AG10803 (cell line): ENCODE measurements around the gene C16orf95.

ENCODE experiments used
- DNase-seq: peaks from one replicate; pipeline ENCODE4 v3.0.0; 2010; ENCODE audit warnings: low read depth
- H3K4me3 ChIP-seq: 2 replicates; pipeline ENCODE4 v1.5.1; 2011; ENCODE audit warnings: mild to moderate bottlenecking, low read length, control low read depth
- TF ChIP-seq, protein P1 (sequence below): conservative IDR thresholded peaks from 2 replicates; pipeline ENCODE4 v1.5.1; 2011; ENCODE audit warnings: mild to moderate bottlenecking, low read length, control low read depth, inconsistent platforms

Gene C16orf95

DNA sequence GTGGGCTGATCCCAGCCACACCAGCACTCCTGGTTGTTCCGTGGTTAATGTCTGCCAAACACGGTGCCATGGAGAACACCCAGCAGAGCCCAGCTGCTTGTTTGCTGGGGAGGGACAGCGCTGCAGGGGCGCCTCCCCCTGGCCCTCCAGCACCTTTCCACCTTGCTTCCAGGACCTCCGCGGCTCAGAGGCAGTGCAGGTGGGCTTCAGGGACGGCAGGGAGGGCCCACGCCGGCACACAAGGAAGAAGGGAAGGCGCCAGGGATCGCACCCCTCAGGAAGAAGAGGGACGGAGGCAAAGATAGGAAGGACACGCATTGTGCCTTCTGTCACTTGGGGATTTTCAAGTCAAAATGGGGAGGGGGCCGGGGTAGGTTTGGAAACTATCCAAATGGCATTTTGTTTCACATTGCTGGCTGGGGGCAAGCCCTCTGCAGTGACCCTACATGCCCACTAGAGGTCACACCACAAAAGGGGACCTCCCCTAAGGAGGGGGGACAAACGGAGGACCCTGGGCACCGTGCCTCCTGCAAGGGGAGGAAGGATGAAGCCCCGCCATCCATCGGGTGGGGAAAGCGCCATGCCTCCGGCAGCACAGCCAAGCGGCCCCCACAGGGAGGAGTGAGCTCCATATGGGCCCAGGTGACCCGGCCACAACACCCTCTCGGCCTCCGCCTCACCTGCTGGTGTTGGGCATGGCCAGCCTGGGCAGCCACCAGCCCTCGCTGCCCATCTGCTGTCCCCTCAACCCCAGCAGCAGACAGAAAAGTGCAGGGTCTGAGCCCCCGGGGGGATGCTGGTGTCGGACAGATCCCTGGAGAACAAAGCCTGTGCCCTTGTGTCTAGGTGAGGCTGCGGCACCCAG is 7.5 kb upstream of the C16orf95 start:
- no peak overlapping the region for H3K4me3 ChIP-seq
- TF ChIP-seq, protein P1, sequence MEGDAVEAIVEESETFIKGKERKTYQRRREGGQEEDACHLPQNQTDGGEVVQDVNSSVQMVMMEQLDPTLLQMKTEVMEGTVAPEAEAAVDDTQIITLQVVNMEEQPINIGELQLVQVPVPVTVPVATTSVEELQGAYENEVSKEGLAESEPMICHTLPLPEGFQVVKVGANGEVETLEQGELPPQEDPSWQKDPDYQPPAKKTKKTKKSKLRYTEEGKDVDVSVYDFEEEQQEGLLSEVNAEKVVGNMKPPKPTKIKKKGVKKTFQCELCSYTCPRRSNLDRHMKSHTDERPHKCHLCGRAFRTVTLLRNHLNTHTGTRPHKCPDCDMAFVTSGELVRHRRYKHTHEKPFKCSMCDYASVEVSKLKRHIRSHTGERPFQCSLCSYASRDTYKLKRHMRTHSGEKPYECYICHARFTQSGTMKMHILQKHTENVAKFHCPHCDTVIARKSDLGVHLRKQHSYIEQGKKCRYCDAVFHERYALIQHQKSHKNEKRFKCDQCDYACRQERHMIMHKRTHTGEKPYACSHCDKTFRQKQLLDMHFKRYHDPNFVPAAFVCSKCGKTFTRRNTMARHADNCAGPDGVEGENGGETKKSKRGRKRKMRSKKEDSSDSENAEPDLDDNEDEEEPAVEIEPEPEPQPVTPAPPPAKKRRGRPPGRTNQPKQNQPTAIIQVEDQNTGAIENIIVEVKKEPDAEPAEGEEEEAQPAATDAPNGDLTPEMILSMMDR: peak; percentile 78
- peak; percentile 10 for DNase-seq

DNA sequence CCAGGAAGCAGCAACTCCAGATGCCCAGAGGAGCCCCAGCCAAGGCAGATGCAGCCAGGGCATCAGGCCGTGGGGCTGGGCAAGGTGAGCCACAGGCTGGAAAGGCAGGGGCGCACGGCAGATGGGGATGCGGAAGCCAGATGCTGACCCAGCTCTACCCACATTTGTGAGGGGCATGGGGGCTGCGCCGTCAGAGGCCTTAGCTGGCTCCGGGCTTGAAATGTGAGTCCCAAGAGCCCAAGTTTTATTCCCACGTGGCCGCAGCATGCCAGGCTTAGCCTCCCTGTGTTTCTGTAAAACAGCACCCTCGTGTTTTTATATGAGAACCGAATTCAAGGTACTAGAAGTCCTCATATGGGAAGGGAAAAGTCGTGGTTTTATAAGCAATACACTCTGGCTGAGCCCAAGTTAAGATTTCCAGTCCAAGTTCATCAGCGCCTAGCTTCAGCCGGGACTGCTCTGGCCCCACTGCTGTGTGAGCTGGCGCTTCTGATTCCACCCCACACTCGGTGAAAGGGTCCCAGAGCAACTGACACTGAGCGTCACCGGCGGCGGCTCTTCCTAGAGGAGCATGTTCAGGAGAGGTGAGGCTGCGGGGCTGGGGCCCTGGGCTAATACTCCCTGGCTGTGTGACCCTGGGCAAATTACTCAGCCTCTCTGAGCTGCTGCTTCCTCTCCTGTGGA is 6.7 kb upstream of the C16orf95 start:
- TF ChIP-seq, protein P1: no peak
- no peak for DNase-seq

GRCh38 chr16:87322833-87323726 is 5.9 kb upstream of the C16orf95 start:
- TF ChIP-seq, protein P1: no peak

More for the DNA sequence above, 6.7 kb upstream of the C16orf95 start:
- H3K4me3 ChIP-seq: no peak overlapping the region

DNA sequence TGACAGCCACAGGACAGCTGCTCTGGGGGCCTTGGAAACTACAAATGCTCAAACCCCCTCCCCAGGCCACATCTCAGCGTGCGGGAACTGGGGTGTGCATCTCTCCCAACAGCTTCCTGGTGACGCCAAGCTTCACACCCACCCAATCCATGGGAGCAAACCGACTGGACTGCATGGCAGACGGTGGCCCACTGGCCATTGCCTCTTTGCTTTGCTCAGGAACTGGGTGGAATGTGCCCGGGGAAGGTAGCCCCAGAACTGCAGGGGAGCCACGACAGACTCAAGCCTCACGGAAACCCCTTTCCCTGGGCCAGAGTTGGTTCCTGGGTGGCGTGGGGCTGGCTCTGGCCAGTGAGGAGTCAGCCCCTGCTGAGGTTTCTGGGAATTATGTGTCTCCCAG is 5.2 kb upstream of the C16orf95 start:
- DNase-seq: no peak

More at GRCh38 chr16:87322833-87323726, 5.9 kb upstream of the C16orf95 start:
- H3K4me3 ChIP-seq: no peak overlapping the region
- DNase-seq: no peak

GRCh38 chr16:87321336-87322107 is 4.3 kb upstream of the C16orf95 start:
- DNase-seq: no peak
- no peak overlapping the region for H3K4me3 ChIP-seq
- TF ChIP-seq, protein P1: no peak

More for the DNA sequence above, 5.2 kb upstream of the C16orf95 start:
- TF ChIP-seq, protein P1: no peak
- no peak overlapping the region for H3K4me3 ChIP-seq

DNA sequence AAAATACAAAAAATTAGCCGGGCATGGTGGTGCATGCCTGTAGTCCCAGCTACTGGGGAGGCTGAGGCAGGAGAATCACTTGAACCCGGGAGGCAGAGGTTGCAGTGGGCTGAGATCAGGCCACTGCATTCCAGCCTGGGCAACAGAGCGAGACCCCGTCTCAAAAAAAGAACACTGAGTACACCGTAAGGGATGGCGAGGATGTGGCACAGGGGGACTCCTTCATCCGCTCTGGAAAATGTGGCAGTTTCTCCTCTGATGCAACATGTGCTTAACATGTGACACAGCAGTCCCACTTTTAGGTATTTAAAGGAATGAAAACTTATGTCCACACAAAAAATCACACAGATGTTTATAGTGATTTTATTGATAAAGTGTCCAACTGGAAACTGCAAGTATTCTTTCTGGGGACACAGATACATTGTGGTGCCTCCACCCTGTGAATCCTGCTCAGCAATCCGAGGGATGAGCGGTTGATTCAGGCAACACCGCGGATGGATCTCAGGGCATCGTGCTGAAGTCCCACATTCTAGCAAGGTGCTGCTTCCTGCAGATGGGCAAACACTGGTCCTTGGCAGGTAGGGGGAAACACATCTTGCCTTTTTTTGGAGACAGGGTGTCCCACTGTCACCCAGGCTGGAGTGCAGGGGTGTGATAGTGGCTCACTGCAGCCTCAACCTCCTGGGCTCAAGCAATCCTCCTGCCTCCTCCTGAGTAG is 3.5 kb upstream of the C16orf95 start:
- no peak overlapping the region for H3K4me3 ChIP-seq
- no peak for DNase-seq
- TF ChIP-seq, protein P1: no peak
